ENCODE results near the gene ZNF438. TPM values are rescaled to one million over a fixed set of nuclear protein-coding genes. Genes with fewer than 3 reads are reported as not detected.

Gene ZNF438
- total RNA-seq, 4 donors from 2014 or later = 6.1 to 14.1 (median 7.1) TPM

GRCh38 chr10:30827531-30828120, 204.0 kb downstream of the ZNF438 start:
- no peak for TF ChIP-seq POLR2AphosphoS5 (IDR thresholded peaks at IDR 0.05)
- no peak for TF ChIP-seq CTCF (IDR thresholded peaks at IDR 0.05)
- no peak for TF ChIP-seq EP300 (IDR thresholded peaks at IDR 0.05)
- no peak for TF ChIP-seq POLR2A (IDR thresholded peaks at IDR 0.05)
- Histone ChIP-seq H3K36me3 (no peaks in the 10 kb centered on the region), H3K27ac (no peak overlapping the region), H3K4me1 (peaks cover 18% of the 10 kb centered on the region), H3K4me3 (no peak overlapping the region), H3K9me3 (no peaks in the 10 kb centered on the region), H3K27me3 (no peaks in the 10 kb centered on the region)
- peak in 1 of 2 donors; percentile 70 for DNase-seq (ENCODE audit: low spot score in 2 of 2)
- WGBS = 57% methylated on average over 8 of the region's 8 CpGs

GRCh38 chr10:30826679-30827078, 205.0 kb downstream of the ZNF438 start:
- TF ChIP-seq POLR2AphosphoS5 (IDR thresholded peaks at IDR 0.05) = no peak
- no peaks in the 10 kb centered on the region for H3K9me3 ChIP-seq
- H3K27me3 ChIP-seq = no peaks in the 10 kb centered on the region
- peak in 1 of 2 donors; percentile 35 for DNase-seq (ENCODE audit: low spot score in 2 of 2)
- WGBS = 96% methylated on average over 4 of the region's 4 CpGs
- H3K4me1 ChIP-seq = peaks cover 11% of the 10 kb centered on the region
- no peaks in the 10 kb centered on the region for H3K36me3 ChIP-seq
- H3K4me3 ChIP-seq = no peak overlapping the region
- H3K27ac ChIP-seq = no peak overlapping the region

- no peaks in the 10 kb centered on the region for H3K36me3 ChIP-seq
- no peak for DNase-seq (ENCODE audit: low spot score in 2 of 2)
These were observed 206.2 kb downstream of the ZNF438 start for GRCh38 chr10:30825495-30825894.

GRCh38 chr10:30825022-30825421, 206.6 kb downstream of the ZNF438 start:
- no peak for TF ChIP-seq EP300 (IDR thresholded peaks at IDR 0.05)
- no peak for TF ChIP-seq CTCF (IDR thresholded peaks at IDR 0.05)
- TF ChIP-seq POLR2AphosphoS5 (IDR thresholded peaks at IDR 0.05) = no peak
- no peak for TF ChIP-seq POLR2A (IDR thresholded peaks at IDR 0.05)
- Histone ChIP-seq H3K27me3 (no peaks in the 10 kb centered on the region), H3K4me1 (peaks cover 9% of the 10 kb centered on the region), H3K27ac (no peak overlapping the region), H3K4me3 (no peak overlapping the region), H3K36me3 (no peaks in the 10 kb centered on the region), H3K9me3 (no peaks in the 10 kb centered on the region)
- 91% methylated on average over 3 of the region's 3 CpGs for WGBS
- peak in 1 of 2 donors; percentile 29 for DNase-seq (ENCODE audit: low spot score in 2 of 2)

More at GRCh38 chr10:30825495-30825894, 206.2 kb downstream of the ZNF438 start:
- Histone ChIP-seq H3K27me3 (no peaks in the 10 kb centered on the region), H3K27ac (no peak overlapping the region), H3K4me1 (peaks cover 9% of the 10 kb centered on the region), H3K4me3 (no peak overlapping the region), H3K9me3 (no peaks in the 10 kb centered on the region)
- TF ChIP-seq POLR2A (IDR thresholded peaks at IDR 0.05) = no peak
- no peak for TF ChIP-seq POLR2AphosphoS5 (IDR thresholded peaks at IDR 0.05)
- no peak for TF ChIP-seq EP300 (IDR thresholded peaks at IDR 0.05)
- no peak for TF ChIP-seq CTCF (IDR thresholded peaks at IDR 0.05)

GRCh38 chr10:30823651-30824050, 208.0 kb downstream of the ZNF438 start:
- TF ChIP-seq CTCF (IDR thresholded peaks at IDR 0.05) (no peak), POLR2AphosphoS5 (IDR thresholded peaks at IDR 0.05) (no peak), EP300 (IDR thresholded peaks at IDR 0.05) (no peak), POLR2A (IDR thresholded peaks at IDR 0.05) (no peak)
- DNase-seq (ENCODE audit: low spot score in 2 of 2) = peak in 1 of 2 donors; percentile 23
- Histone ChIP-seq H3K27ac (no peak overlapping the region), H3K36me3 (no peaks in the 10 kb centered on the region), H3K9me3 (no peaks in the 10 kb centered on the region), H3K4me3 (no peak overlapping the region), H3K27me3 (no peaks in the 10 kb centered on the region), H3K4me1 (peaks cover 21% of the 10 kb centered on the region)
- WGBS = 100% methylated on average over 2 of the region's 2 CpGs
